ENCODE results near the gene DSCAM.

DNA sequence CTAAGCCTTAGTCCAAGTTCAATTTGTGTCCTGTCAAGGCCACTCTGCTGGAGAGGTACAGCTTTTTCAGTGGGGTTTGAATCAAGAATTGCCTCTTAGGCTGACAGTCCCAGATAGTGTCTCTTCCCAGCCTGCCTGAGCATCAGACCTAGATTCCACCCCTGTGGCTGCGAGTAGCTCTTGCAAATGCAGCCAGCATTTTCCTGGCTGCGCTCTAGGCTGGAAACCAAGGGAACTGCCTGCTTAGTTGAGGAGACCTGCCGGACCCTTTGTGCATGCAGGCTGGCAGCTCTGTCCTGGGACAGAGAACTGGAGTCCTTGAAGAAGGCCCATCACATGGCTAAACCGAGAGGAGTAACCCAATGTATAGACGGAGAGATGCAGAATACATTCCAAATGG lies 686.0 kb downstream of the DSCAM start:
- TF ChIP-seq, protein P1, sequence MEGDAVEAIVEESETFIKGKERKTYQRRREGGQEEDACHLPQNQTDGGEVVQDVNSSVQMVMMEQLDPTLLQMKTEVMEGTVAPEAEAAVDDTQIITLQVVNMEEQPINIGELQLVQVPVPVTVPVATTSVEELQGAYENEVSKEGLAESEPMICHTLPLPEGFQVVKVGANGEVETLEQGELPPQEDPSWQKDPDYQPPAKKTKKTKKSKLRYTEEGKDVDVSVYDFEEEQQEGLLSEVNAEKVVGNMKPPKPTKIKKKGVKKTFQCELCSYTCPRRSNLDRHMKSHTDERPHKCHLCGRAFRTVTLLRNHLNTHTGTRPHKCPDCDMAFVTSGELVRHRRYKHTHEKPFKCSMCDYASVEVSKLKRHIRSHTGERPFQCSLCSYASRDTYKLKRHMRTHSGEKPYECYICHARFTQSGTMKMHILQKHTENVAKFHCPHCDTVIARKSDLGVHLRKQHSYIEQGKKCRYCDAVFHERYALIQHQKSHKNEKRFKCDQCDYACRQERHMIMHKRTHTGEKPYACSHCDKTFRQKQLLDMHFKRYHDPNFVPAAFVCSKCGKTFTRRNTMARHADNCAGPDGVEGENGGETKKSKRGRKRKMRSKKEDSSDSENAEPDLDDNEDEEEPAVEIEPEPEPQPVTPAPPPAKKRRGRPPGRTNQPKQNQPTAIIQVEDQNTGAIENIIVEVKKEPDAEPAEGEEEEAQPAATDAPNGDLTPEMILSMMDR (conservative IDR thresholded peaks at IDR 0.05 in 1 of 2, IDR thresholded peaks at IDR 0.05 in 1 of 2; ENCODE audit: low read depth in 1 of 2, low read length in 2 of 2): no peak
- TF ChIP-seq EZH2 (IDR thresholded peaks at IDR 0.05; ENCODE audit: low read length, missing control alignments): no peak
